Breast epithelium (tissue), 4 donors: ENCODE data around the gene SLC1A7. TPM values are rescaled to one million over a fixed set of nuclear protein-coding genes. Genes with fewer than 3 reads are reported as not detected.

Source experiments
- DNase-seq, 2 donors: peaks; one replicate each; pipeline ENCODE4 v3.0.0-alpha.2; 2019; ENCODE audit warnings: low spot score in 2 of 2
- H3K27ac ChIP-seq, 2 donors: fragments of 200-600 bp; sonication (generic) in 1 of 2; one replicate each; pipeline ENCODE4 v1.5.1; 2016 to 2019; ENCODE audit warnings: mild to moderate bottlenecking in 1 of 2
- H3K27me3 ChIP-seq, 2 donors: fragments of 200-600 bp; sonication (generic) in 1 of 2; one replicate each; pipeline versions ENCODE4 v1.5.1 to v1.6.0; 2017 to 2019; ENCODE audit warnings: control low read depth in 1 of 2, mild to moderate bottlenecking in 1 of 2
- H3K36me3 ChIP-seq: fragments of 200-600 bp; one replicate; pipeline ENCODE4 v1.5.1; 2019
- H3K4me1 ChIP-seq, 2 donors: fragments of 200-600 bp; sonication (generic); one replicate each; pipeline ENCODE4 v1.5.1; 2016 to 2019; ENCODE audit warnings: control low read depth in 1 of 2
- H3K4me3 ChIP-seq, 3 donors: fragments of 200-600 bp; sonication (generic); 1 replicate in 2 of 3; 2 replicates in 1 of 3; pipeline ENCODE4 v1.5.1; 2016 to 2019; ENCODE audit warnings: mild to moderate bottlenecking in 3 of 3, moderate library complexity in 2 of 3
- H3K9me3 ChIP-seq, 2 donors: fragments of 200-600 bp; sonication (generic) in 1 of 2; one replicate each; pipeline ENCODE4 v1.5.1; 2016 to 2019; ENCODE audit warnings: control low read depth in 1 of 2
- CTCF ChIP-seq, 3 donors: fragments of 450-650 bp; IDR thresholded peaks; one replicate each; pipeline ENCODE4 v1.5.1; 2016 to 2017; ENCODE audit warnings: antibody characterized with exemption in 3 of 3, mild to moderate bottlenecking in 3 of 3, moderate library complexity in 3 of 3
- POLR2A ChIP-seq: fragments of 450-650 bp; IDR thresholded peaks from one replicate; pipeline ENCODE4 v1.6.1; 2016; ENCODE audit warnings: antibody characterized with exemption, mild to moderate bottlenecking, moderate library complexity
- POLR2AphosphoS5 ChIP-seq, 3 donors: sonication (generic); formaldehyde crosslinking; IDR thresholded peaks; one replicate each; pipeline ENCODE4 v1.6.1; 2017; ENCODE audit warnings: antibody characterized with exemption in 3 of 3
- intact Hi-C: fragments of 100-400 bp; cut with DNase I; formaldehyde crosslinking; loops from one replicate; pipeline ENCODE4 v1.15.1; 2023; ENCODE audit warnings: low total_unique reads
- total RNA-seq, 3 donors: library from RNA; depleted of rRNA; stranded (reverse); fragments of >200 nt; gene quantifications; one replicate each; pipeline ENCODE4 v1.1.0, GENCODE V29; 2016

The SLC1A7 gene
- total RNA-seq, 3 donors from 2014 or later, result 0.16 TPM; not detected in 2

- Histone ChIP-seq H3K27me3 (peaks cover 0 to 4% of the 10 kb centered on the region in 2 donors), H3K27ac (no peak overlapping the region), H3K36me3 (no peaks in the 10 kb centered on the region), H3K9me3 (no peaks in the 10 kb centered on the region), H3K4me3 (no peak overlapping the region), H3K4me1 (no peaks in the 10 kb centered on the region)
- no peak for TF ChIP-seq POLR2A
- no peak for TF ChIP-seq CTCF (IDR thresholded peaks at IDR 0.05)
- no peak for TF ChIP-seq POLR2AphosphoS5 (IDR thresholded peaks at IDR 0.05)
- intact Hi-C loops, result no loop called here
- no peak for DNase-seq
These were observed 29.6 kb downstream of the SLC1A7 start for GRCh38 chr1:53112861-53113260.

GRCh38 chr1:53112271-53112774, 30.1 kb downstream of the SLC1A7 start:
- intact Hi-C loops, result no loop called here
- no peak for DNase-seq
- H3K27ac ChIP-seq, result no peak overlapping the region
- no peaks in the 10 kb centered on the region for H3K4me1 ChIP-seq
- no peak overlapping the region for H3K4me3 ChIP-seq
- no peak for TF ChIP-seq POLR2AphosphoS5 (IDR thresholded peaks at IDR 0.05)
- TF ChIP-seq CTCF (IDR thresholded peaks at IDR 0.05), result no peak
- no peak for TF ChIP-seq POLR2A
- no peaks in the 10 kb centered on the region for H3K9me3 ChIP-seq
- no peaks in the 10 kb centered on the region for H3K36me3 ChIP-seq
- peaks cover 0 to 4% of the 10 kb centered on the region in 2 donors for H3K27me3 ChIP-seq

GRCh38 chr1:53111693-53112092, 30.7 kb downstream of the SLC1A7 start:
- intact Hi-C loops, result no loop called here
- DNase-seq, result no peak
- TF ChIP-seq POLR2AphosphoS5 (IDR thresholded peaks at IDR 0.05), result no peak
- no peak for TF ChIP-seq POLR2A
- no peak for TF ChIP-seq CTCF (IDR thresholded peaks at IDR 0.05)
- Histone ChIP-seq H3K9me3 (no peaks in the 10 kb centered on the region), H3K4me1 (no peaks in the 10 kb centered on the region), H3K4me3 (no peak overlapping the region), H3K36me3 (no peaks in the 10 kb centered on the region), H3K27ac (no peak overlapping the region), H3K27me3 (peaks cover 0 to 4% of the 10 kb centered on the region in 2 donors)

- Histone ChIP-seq H3K4me3 (no peak overlapping the region), H3K9me3 (no peaks in the 10 kb centered on the region), H3K4me1 (no peaks in the 10 kb centered on the region), H3K27me3 (peaks cover 0 to 4% of the 10 kb centered on the region in 2 donors), H3K27ac (peak overlapping the region in 1 of 2 donors; percentile 55), H3K36me3 (no peaks in the 10 kb centered on the region)
- DNase-seq, result no peak
- TF ChIP-seq CTCF (IDR thresholded peaks at IDR 0.05) (no peak), POLR2A (no peak), POLR2AphosphoS5 (IDR thresholded peaks at IDR 0.05) (no peak)
- intact Hi-C loops, result no loop called here
These were observed 31.3 kb downstream of the SLC1A7 start for GRCh38 chr1:53111073-53111556.

- no peak for DNase-seq
- Histone ChIP-seq H3K9me3 (no peaks in the 10 kb centered on the region), H3K27me3 (peaks cover 0 to 4% of the 10 kb centered on the region in 2 donors), H3K4me1 (no peaks in the 10 kb centered on the region), H3K27ac (peak overlapping the region; percentile 21 to 55), H3K36me3 (no peaks in the 10 kb centered on the region), H3K4me3 (no peak overlapping the region)
- no peak for TF ChIP-seq CTCF (IDR thresholded peaks at IDR 0.05)
- no peak for TF ChIP-seq POLR2A
- no peak for TF ChIP-seq POLR2AphosphoS5 (IDR thresholded peaks at IDR 0.05)
- intact Hi-C loops, result no loop called here
These were observed 31.9 kb downstream of the SLC1A7 start for GRCh38 chr1:53110370-53111072.
